Neural cell (in vitro differentiated cells): ENCODE data around the gene TXNDC11. TPM values are rescaled to one million over a fixed set of nuclear protein-coding genes. Genes with fewer than 3 reads are reported as not detected.

Experiments
- H2AFZ ChIP-seq: fragments of 200-600, 300-800 bp; sonication (generic), shearing (Covaris generic); 2 replicates; pipeline ENCODE4 v1.6.0; 2014; ENCODE audit warnings: low read depth, mild to moderate bottlenecking, antibody characterized with exemption, low read length, moderate library complexity
- H3F3A ChIP-seq: fragments of 200-600 bp; shearing (Covaris generic); 2 replicates; pipeline ENCODE4 v1.6.1; 2016; ENCODE audit warnings: mild to moderate bottlenecking, moderate library complexity, mixed read lengths, antibody characterized with exemption, low read length; ENCODE audit not compliant: insufficient read depth, poor library complexity, severe bottlenecking
- H3K27ac ChIP-seq: fragments of 200-600, 300-800 bp; sonication (generic), shearing (Covaris generic); 2 replicates; pipeline ENCODE4 v1.5.1; 2014; ENCODE audit warnings: mild to moderate bottlenecking, low read length, moderate library complexity
- H3K27me3 ChIP-seq: fragments of 300-800, 200-600 bp; sonication (generic), shearing (Covaris generic); 2 replicates; pipeline ENCODE4 v1.6.0; 2014; ENCODE audit warnings: mild to moderate bottlenecking, low read depth, low read length, moderate library complexity; ENCODE audit not compliant: insufficient read depth
- H3K36me3 ChIP-seq: fragments of 300-800, 200-600 bp; sonication (generic), shearing (Covaris generic); 2 replicates; pipeline ENCODE4 v1.5.1; 2014; ENCODE audit warnings: mild to moderate bottlenecking, antibody characterized with exemption, low read length, moderate library complexity; ENCODE audit not compliant: insufficient read depth
- H3K4me2 ChIP-seq: fragments of 300-800, 200-600 bp; sonication (generic), shearing (Covaris generic); 2 replicates; pipeline ENCODE4 v1.6.0; 2014; ENCODE audit warnings: mild to moderate bottlenecking, low read length
- H3K4me3 ChIP-seq: fragments of 300-800, 200-600 bp; sonication (generic), shearing (Covaris generic); 2 replicates; pipeline ENCODE4 v1.5.1; 2014; ENCODE audit warnings: mild to moderate bottlenecking, low read length, moderate library complexity
- H3K79me2 ChIP-seq: fragments of 200-600 bp; shearing (Covaris generic); replicated peaks from 2 replicates; pipeline ENCODE4 v1.6.0; 2014; ENCODE audit warnings: mild to moderate bottlenecking, low read length, moderate library complexity; ENCODE audit not compliant: insufficient read depth
- H3K9ac ChIP-seq: fragments of 300-800, 200-600 bp; sonication (generic), shearing (Covaris generic); 2 replicates; pipeline ENCODE4 v1.6.1; 2016; ENCODE audit warnings: mild to moderate bottlenecking, low read length, mixed read lengths
- H3K9me2 ChIP-seq: fragments of 200-600 bp; shearing (Covaris generic); 2 replicates; pipeline ENCODE4 v1.6.1; 2016; ENCODE audit warnings: mild to moderate bottlenecking, low read length, mixed read lengths; ENCODE audit not compliant: insufficient read depth
- H3K9me3 ChIP-seq: fragments of 200-600, 300-800 bp; sonication (generic), shearing (Covaris generic); 2 replicates; pipeline ENCODE4 v1.6.1; 2016; ENCODE audit warnings: mild to moderate bottlenecking, mixed run types, low read length, moderate library complexity, mixed read lengths
- H4K20me1 ChIP-seq: fragments of 200-600 bp; shearing (Covaris generic); 2 replicates; pipeline ENCODE4 v1.6.1; 2016; ENCODE audit warnings: mild to moderate bottlenecking, mixed run types; ENCODE audit not compliant: insufficient read depth
- CTCF ChIP-seq: fragments of 450-650 bp; IDR thresholded peaks from 2 replicates; pipeline ENCODE4 v1.5.1; 2014; ENCODE audit warnings: antibody characterized with exemption, mild to moderate bottlenecking, moderate library complexity; ENCODE audit not compliant: poor library complexity, severe bottlenecking
- EP300 ChIP-seq: fragments of 450-650 bp; conservative IDR thresholded peaks from 2 replicates; pipeline ENCODE4 v1.6.1; 2014; ENCODE audit warnings: antibody characterized with exemption, mild to moderate bottlenecking, moderate library complexity; ENCODE audit not compliant: poor library complexity, severe bottlenecking
- EZH2 ChIP-seq: fragments of 200-600, 300-800 bp; shearing (Covaris generic), sonication (generic); IDR thresholded peaks from 2 replicates; pipeline ENCODE4 v1.6.1; 2014; ENCODE audit warnings: antibody characterized with exemption, low read length, borderline replicate concordance, mild to moderate bottlenecking; ENCODE audit not compliant: insufficient read depth, poor library complexity, severe bottlenecking
- MXI1 ChIP-seq: fragments of 450-650 bp; conservative IDR thresholded peaks from 2 replicates; pipeline ENCODE4 v1.6.1; 2014; ENCODE audit warnings: antibody characterized with exemption, mild to moderate bottlenecking; ENCODE audit not compliant: poor library complexity, severe bottlenecking
- POLR2AphosphoS5 ChIP-seq: IDR thresholded peaks from 2 replicates; pipeline ENCODE4 v1.6.1; 2012
- RAD21 ChIP-seq: fragments of 450-650 bp; conservative IDR thresholded peaks from 2 replicates; pipeline ENCODE4 v1.6.1; 2014; ENCODE audit warnings: antibody characterized with exemption, mild to moderate bottlenecking, moderate library complexity
- REST ChIP-seq: IDR thresholded peaks from 2 replicates; pipeline ENCODE4 v1.6.1; 2012; ENCODE audit warnings: borderline replicate concordance
- SMC3 ChIP-seq: fragments of 450-650 bp; conservative IDR thresholded peaks from 2 replicates; pipeline ENCODE4 v1.6.1; 2014; ENCODE audit warnings: antibody characterized with exemption, mild to moderate bottlenecking, moderate library complexity; ENCODE audit not compliant: poor library complexity
- TAF1 ChIP-seq: IDR thresholded peaks from 2 replicates; pipeline ENCODE4 v1.6.1; 2012; ENCODE audit warnings: low read depth
- polyA plus RNA-seq: library from polyadenylated mRNA; depleted of rRNA; stranded (reverse); fragments of >200 nt; gene quantifications from 2 replicates; pipeline ENCODE4 v1.2.3, GENCODE V29; 2014

The TXNDC11 gene
- polyA plus RNA-seq, 1 donor from 2014 or later, result 10.9 TPM

DNA sequence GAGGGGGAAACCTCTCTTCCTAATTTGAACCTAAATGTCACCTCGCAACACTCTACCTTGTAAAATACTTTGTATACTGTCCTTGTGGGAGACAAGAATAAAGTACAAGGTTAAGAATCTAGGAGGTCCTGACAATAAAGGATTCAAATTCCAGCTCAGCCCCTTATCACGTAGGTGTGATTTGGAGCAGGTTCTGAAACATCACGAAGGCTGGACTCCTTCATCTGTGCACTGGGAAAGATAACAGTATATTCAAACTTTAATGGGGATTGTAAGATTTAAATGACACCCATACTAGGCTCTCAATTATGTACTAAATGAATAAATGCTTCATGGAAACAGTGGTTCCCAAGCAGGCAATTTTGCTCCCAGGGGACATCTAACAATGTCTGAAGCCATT, 2.1 kb downstream of the TXNDC11 start:
- no peaks in the 10 kb centered on the region for H4K20me1 ChIP-seq
- H3F3A ChIP-seq, result no peaks in the 10 kb centered on the region
- no peak overlapping the region for H3K27ac ChIP-seq
- peak overlapping the region; percentile 98 for H3K4me3 ChIP-seq
- no peak for TF ChIP-seq POLR2AphosphoS5
- TF ChIP-seq TAF1, result no peak
- TF ChIP-seq MXI1, result no peak
- no peak for TF ChIP-seq CTCF
- no peak for TF ChIP-seq RAD21
- TF ChIP-seq EZH2, result no peak
- no peak for TF ChIP-seq SMC3
- no peak for TF ChIP-seq EP300
- TF ChIP-seq REST, result no peak
- H3K9ac ChIP-seq, result no peak overlapping the region
- peak overlapping the region; percentile 45 for H3K4me2 ChIP-seq
- H3K9me3 ChIP-seq, result no peaks in the 10 kb centered on the region
- peaks cover 4% of the 10 kb centered on the region for H3K36me3 ChIP-seq
- H3K9me2 ChIP-seq, result no peaks in the 10 kb centered on the region
- H2AFZ ChIP-seq, result no peak overlapping the region
- H3K27me3 ChIP-seq, result no peaks in the 10 kb centered on the region
- H3K79me2 ChIP-seq, result peaks cover 27% of the 10 kb centered on the region

DNA sequence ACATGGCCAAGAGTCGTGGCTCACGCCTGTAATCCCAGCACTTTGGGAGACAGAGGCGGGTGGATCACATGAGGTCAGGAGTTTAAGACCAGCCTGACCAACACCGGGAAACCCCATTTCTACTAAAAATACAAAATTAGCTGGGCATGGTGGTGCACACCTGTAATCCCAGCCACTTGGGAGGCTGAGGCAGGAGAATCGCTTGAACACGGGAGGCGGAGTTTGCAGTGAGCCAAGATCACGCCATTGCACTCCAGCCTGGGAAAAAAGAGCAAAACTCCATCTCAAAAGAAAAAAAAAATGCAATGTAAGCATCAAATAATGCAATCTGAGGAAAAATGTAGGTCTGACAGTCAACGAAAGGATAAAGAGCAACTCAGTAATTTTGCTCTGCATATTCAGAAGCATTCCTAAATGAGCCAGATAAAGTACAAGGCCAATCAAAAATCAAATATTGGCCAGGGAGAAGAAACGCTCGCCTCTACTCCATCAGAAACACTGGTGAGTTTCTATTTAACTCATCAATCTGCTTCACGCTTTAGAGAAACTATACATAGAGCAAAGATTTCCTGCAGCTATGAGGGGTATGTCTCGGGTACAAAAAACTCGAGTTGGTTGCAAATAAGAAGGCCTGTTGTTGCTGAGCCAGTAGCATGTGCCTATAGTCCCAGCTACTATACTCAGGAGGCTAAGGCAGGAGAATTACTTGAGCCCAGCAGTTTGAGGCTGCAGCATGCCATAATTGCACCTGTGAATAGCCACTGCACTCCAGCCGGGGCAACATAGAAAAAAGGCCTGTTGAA, 3.7 kb downstream of the TXNDC11 start:
- Histone ChIP-seq H3K79me2 (peaks cover 27% of the 10 kb centered on the region), H3K4me2 (no peak overlapping the region), H3K4me3 (no peak overlapping the region), H4K20me1 (no peaks in the 10 kb centered on the region), H3K9me3 (no peaks in the 10 kb centered on the region), H3F3A (no peaks in the 10 kb centered on the region), H3K27ac (no peak overlapping the region), H3K27me3 (no peaks in the 10 kb centered on the region), H3K9me2 (no peaks in the 10 kb centered on the region), H3K9ac (no peak overlapping the region), H3K36me3 (peaks cover 4% of the 10 kb centered on the region), H2AFZ (no peak overlapping the region)
- TF ChIP-seq POLR2AphosphoS5 (no peak), SMC3 (no peak), EZH2 (no peak), REST (no peak), CTCF (no peak), EP300 (no peak), TAF1 (no peak), RAD21 (no peak), MXI1 (no peak)
